ENCODE measurements around the gene DHX32. TPM values are rescaled to one million over a fixed set of nuclear protein-coding genes. Genes with fewer than 3 reads are reported as not detected.
"Not testable (repeated sequence)": the region's sequence is repeated elsewhere in the genome, so short reads cannot be mapped to it uniquely, and the experiment has no call there.

DHX32 gene
- total and polyA plus RNA-seq, 2 donors from 2014 or later, result 20.0 to 33.2 TPM

DNA sequence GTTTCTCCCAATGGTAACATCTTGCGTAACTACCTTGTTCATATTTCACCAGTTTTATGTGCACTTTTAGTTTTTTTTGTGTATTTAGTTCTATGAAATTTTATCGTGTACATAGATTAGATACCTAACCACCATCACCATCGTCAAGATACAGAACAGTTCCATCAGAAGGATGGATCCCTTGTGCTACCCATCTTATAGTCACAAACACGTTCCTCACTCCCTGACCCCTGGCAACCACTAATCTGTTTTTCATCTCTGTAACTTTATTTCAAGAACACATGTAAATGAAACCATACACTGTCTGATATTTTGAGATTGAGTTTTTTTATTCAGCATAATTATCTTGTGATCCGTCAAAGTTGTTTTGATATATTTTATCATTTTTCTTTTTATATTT is 45.2 kb upstream of the DHX32 start:
- Histone ChIP-seq H3K4me1 (ENCODE audit: control insufficient read depth in 2 of 3, insufficient read depth in 2 of 3, low read depth in 1 of 3, low read length in 3 of 3) (no peaks in the 10 kb centered on the region), H3K36me3 (ENCODE audit: control insufficient read depth in 2 of 3, insufficient read depth in 3 of 3, low read length in 3 of 3) (no peaks in the 10 kb centered on the region), H3K27me3 (ENCODE audit: control insufficient read depth, insufficient read depth, low read length) (no peaks in the 10 kb centered on the region), H3K9ac (ENCODE audit: low read length in 3 of 3) (no peak overlapping the region), H3K4me3 (ENCODE audit: low read length in 3 of 3) (no peak overlapping the region), H3K27ac (ENCODE audit: low read depth in 2 of 2, low read length in 2 of 2) (no peak overlapping the region), H3K9me3 (ENCODE audit: control insufficient read depth in 2 of 3, insufficient read depth in 1 of 3, low read length in 3 of 3) (no peaks in the 10 kb centered on the region)
- DNase-seq (no peak), FAIRE-seq (peak; percentile 94)
- TF ChIP-seq, protein P1, sequence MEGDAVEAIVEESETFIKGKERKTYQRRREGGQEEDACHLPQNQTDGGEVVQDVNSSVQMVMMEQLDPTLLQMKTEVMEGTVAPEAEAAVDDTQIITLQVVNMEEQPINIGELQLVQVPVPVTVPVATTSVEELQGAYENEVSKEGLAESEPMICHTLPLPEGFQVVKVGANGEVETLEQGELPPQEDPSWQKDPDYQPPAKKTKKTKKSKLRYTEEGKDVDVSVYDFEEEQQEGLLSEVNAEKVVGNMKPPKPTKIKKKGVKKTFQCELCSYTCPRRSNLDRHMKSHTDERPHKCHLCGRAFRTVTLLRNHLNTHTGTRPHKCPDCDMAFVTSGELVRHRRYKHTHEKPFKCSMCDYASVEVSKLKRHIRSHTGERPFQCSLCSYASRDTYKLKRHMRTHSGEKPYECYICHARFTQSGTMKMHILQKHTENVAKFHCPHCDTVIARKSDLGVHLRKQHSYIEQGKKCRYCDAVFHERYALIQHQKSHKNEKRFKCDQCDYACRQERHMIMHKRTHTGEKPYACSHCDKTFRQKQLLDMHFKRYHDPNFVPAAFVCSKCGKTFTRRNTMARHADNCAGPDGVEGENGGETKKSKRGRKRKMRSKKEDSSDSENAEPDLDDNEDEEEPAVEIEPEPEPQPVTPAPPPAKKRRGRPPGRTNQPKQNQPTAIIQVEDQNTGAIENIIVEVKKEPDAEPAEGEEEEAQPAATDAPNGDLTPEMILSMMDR (IDR thresholded peaks at IDR 0.05; ENCODE audit: borderline replicate concordance, extremely low read depth, insufficient read depth), result no peak
- intact Hi-C loops (cut with DNase I), result no loop called here

DNA sequence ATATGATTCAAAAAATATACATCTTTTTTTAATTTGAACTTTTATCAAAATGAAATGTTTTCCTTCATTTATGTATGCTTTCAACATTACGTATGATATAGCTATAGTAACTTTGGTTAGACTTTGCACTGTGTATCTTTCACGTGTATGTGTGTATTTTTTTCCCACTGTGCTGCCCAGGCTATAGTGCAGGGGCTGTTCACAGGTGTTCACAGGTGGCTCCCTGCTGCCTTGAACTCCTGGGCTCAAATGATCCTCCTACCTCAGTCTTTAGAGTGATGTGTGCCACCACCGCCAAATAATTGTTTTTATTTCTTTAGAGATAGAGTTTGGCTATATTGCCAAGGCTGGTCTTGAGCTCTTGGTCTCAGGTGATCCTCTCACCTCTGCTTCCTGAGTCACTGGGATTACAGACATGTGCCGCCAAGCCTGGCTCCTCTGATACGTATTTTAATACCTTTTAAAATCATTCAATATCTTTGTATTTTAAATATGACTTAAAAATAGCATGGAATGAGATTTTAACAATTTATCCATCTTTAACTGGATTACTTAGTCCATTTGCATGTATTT is 44.3 kb upstream of the DHX32 start:
- Histone ChIP-seq H3K4me1 (ENCODE audit: control insufficient read depth in 2 of 3, insufficient read depth in 2 of 3, low read depth in 1 of 3, low read length in 3 of 3) (no peaks in the 10 kb centered on the region), H3K9me3 (ENCODE audit: control insufficient read depth in 2 of 3, insufficient read depth in 1 of 3, low read length in 3 of 3) (no peaks in the 10 kb centered on the region), H3K4me3 (ENCODE audit: low read length in 3 of 3) (no peak overlapping the region), H3K27ac (ENCODE audit: low read depth in 2 of 2, low read length in 2 of 2) (no peak overlapping the region), H3K36me3 (ENCODE audit: control insufficient read depth in 2 of 3, insufficient read depth in 3 of 3, low read length in 3 of 3) (no peaks in the 10 kb centered on the region), H3K27me3 (ENCODE audit: control insufficient read depth, insufficient read depth, low read length) (no peaks in the 10 kb centered on the region), H3K9ac (ENCODE audit: low read length in 3 of 3) (no peak overlapping the region)
- intact Hi-C loops (cut with DNase I), result no loop called here
- DNase-seq, result no peak
- TF ChIP-seq, protein P1 (IDR thresholded peaks at IDR 0.05; ENCODE audit: borderline replicate concordance, extremely low read depth, insufficient read depth), result no peak
- no peak for FAIRE-seq

DNA sequence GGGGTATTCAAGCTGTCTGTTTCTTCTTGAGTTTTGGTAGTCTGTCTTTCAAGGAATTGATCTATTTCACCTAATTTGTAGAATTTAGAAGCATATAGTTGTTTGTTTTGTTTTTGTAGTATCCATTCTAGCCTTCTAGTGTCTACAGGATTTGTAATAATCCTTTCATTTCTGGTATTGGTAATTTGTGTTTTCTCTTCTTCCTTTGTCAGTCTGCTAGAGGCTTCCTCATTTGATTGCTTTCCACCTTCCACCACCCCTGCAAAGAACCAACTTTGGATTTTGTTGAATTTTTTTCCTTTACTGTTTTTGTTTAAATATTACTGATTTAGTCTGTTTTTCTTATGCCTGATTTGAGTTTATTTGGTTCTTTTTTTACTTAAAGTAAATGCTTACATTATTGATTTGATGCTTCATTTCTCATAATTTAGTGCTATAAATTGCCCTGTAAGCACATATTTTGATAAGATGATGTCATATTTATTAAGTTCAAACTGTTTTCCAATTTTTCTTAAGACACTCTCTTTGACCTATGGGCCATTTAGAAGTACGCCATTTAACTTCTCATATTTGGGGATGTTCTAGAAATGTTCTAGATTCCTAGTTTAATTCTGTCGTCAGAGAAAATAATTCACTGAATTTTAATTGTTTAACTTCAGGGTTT is 40.7 kb upstream of the DHX32 start:
- DNase-seq; H3K27me3 ChIP-seq (ENCODE audit: control insufficient read depth, insufficient read depth, low read length); H3K4me1 ChIP-seq (ENCODE audit: control insufficient read depth in 2 of 3, insufficient read depth in 2 of 3, low read depth in 1 of 3, low read length in 3 of 3); H3K4me3 ChIP-seq (ENCODE audit: low read length in 3 of 3); intact Hi-C loops (cut with DNase I); H3K27ac ChIP-seq (ENCODE audit: low read depth in 2 of 2, low read length in 2 of 2); H3K9ac ChIP-seq (ENCODE audit: low read length in 3 of 3); H3K36me3 ChIP-seq (ENCODE audit: control insufficient read depth in 2 of 3, insufficient read depth in 3 of 3, low read length in 3 of 3); H3K9me3 ChIP-seq (ENCODE audit: control insufficient read depth in 2 of 3, insufficient read depth in 1 of 3, low read length in 3 of 3); FAIRE-seq: not testable (repeated sequence)

DNA sequence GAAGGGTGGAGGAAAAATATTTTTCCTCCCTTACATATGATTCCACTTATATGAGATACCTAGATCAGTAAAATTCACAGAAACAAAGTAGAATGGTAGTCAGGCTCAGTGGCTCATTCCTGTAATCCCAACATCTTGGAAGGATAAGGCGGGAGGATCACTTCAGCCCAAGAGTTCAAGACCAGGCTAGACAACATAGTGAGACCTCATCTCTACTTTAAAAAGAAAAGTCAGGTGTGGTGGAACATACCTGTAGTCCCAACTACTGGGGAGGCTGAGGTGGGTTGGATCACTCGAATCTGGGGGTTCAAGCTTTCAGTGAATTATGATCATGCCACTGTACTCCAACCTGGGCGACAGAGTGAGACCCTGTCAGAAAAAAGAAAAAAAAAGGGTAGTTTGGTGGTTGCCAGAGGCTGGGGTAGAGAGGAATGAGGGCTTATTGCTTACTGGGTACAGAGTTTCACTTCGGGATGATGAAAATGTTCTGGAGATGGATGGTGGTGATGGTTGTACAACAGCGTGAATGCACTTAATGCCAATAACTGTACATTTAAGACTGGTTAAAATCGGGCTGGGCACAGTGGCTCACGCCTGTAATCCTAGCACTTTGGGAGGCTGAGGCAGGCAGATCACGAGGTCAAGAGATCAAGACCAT is 36.7 kb upstream of the DHX32 start:
- FAIRE-seq; H3K36me3 ChIP-seq (ENCODE audit: control insufficient read depth in 2 of 3, insufficient read depth in 3 of 3, low read length in 3 of 3); H3K4me3 ChIP-seq (ENCODE audit: low read length in 3 of 3); DNase-seq; H3K9me3 ChIP-seq (ENCODE audit: control insufficient read depth in 2 of 3, insufficient read depth in 1 of 3, low read length in 3 of 3); H3K4me1 ChIP-seq (ENCODE audit: control insufficient read depth in 2 of 3, insufficient read depth in 2 of 3, low read depth in 1 of 3, low read length in 3 of 3); intact Hi-C loops (cut with DNase I); H3K27me3 ChIP-seq (ENCODE audit: control insufficient read depth, insufficient read depth, low read length); H3K9ac ChIP-seq (ENCODE audit: low read length in 3 of 3); H3K27ac ChIP-seq (ENCODE audit: low read depth in 2 of 2, low read length in 2 of 2): not testable (repeated sequence)

Measured in kidney (tissue), 14 donors.